ENCODE measurements around the gene SYNPO2L. TPM values are rescaled to one million over a fixed set of nuclear protein-coding genes. Genes with fewer than 3 reads are reported as not detected.

The SYNPO2L gene
- not detected in 2 replicates for total RNA-seq

GRCh38 chr10:73655990-73656298 is at the start of gene SYNPO2L:
Gene SYNPO2L (minus strand): TSS chr10:73656029. CDS start chr10:73655922, 107 bp downstream.

GRCh38 chr10:73697675-73698159 is 41.9 kb upstream of the SYNPO2L start, which contains the start of gene AGAP5:
Gene AGAP5 (minus strand): TSS chr10:73698109. CDS start chr10:73697755, 354 bp downstream.

GRCh38 chr10:73641328-73642060 is 14.3 kb downstream of the SYNPO2L start, which contains the start of gene MYOZ1:
Gene MYOZ1 (minus strand): TSS chr10:73641474. CDS start chr10:73640017, 1,457 bp downstream.

Other genes with a start within 250 kb of the SYNPO2L start
- 68.6 and 95.7 TPM in 2 replicates for gene ANXA7, start 242.0 kb downstream of the SYNPO2L start, total RNA-seq
- gene MSS51, start 222.5 kb downstream of the SYNPO2L start, total RNA-seq, result 0.65 and 1.3 TPM in 2 replicates
- gene PPP3CB, start 160.0 kb downstream of the SYNPO2L start, total RNA-seq, result 24.9 and 27.2 TPM in 2 replicates
- 5.4 and 5.5 TPM in 2 replicates for gene USP54, start 64.7 kb downstream of the SYNPO2L start, total RNA-seq
- not detected in 2 replicates for gene MYOZ1, start 14.6 kb downstream of the SYNPO2L start, total RNA-seq
- 0.49 and 1.1 TPM in 2 replicates for gene AGAP5, start 42.1 kb upstream of the SYNPO2L start, total RNA-seq
- 45.9 and 63.8 TPM in 2 replicates for gene SEC24C, start 88.3 kb upstream of the SYNPO2L start, total RNA-seq
- gene CHCHD1, start 126.0 kb upstream of the SYNPO2L start, total RNA-seq, result 23.6 and 25.6 TPM in 2 replicates
- gene ZSWIM8, start 129.6 kb upstream of the SYNPO2L start, total RNA-seq, result 54.4 and 75.6 TPM in 2 replicates
- 15.6 and 35.4 TPM in 2 replicates for gene NDST2, start 155.6 kb upstream of the SYNPO2L start, total RNA-seq
- gene CAMK2G, start 218.5 kb upstream of the SYNPO2L start, total RNA-seq, result 11.6 and 17.0 TPM in 2 replicates